Nucleus accumbens (tissue), 56 donors: ENCODE measurements around the gene AGPAT1.
"Not testable (repeated sequence)": the region's sequence is repeated elsewhere in the genome, so short reads cannot be mapped to it uniquely, and the experiment has no call there.

ENCODE experiments used
- DNase-seq, 56 donors: peaks; one replicate each; lab custom pipeline; 2025; lab: John Stamatoyannopoulos, UW

AGPAT1 gene

DNA sequence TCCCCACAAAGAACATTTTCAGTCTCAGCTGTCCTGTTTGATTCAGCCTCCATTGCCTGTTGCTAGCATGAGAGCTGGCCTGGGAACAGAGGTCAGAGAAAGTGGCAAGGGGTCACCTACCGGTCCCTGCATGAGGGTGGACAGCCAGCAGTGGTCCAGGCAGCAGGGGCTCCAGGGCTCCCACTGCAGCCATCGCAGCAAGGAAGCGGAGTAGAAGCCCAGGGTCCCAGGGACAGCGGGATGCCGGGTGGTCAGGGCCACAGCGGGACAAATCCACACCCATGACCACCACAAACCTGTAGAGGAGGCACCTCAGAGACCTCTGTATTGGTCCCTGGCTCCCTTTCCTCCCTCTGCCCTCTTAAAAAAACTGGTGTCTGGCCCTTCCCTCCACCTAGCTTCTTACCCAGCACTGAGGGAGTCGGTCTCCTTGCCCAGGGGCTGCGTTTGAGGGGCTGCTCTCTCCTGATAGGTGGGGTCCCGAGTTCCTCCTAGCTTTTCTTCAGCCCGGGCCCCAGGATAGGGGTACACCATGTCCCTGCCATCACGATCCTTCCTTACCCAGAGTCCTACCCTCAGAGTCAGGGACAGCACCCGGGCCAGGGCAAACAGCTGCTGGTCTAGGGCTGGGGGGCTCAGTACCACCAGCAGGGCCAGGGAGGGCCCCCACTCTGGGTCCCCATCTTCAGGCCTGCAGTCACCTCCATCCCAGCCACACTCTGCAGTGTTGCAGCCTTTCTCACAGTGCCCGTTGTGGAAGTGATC is 25.0 kb upstream of the AGPAT1 start:
- no peak for DNase-seq

- DNase-seq = no peak
These were observed 23.0 kb upstream of the AGPAT1 start for GRCh38 chr6:32198866-32199265.

- DNase-seq = no peak
These were observed 22.4 kb upstream of the AGPAT1 start for GRCh38 chr6:32198345-32198696.

DNA sequence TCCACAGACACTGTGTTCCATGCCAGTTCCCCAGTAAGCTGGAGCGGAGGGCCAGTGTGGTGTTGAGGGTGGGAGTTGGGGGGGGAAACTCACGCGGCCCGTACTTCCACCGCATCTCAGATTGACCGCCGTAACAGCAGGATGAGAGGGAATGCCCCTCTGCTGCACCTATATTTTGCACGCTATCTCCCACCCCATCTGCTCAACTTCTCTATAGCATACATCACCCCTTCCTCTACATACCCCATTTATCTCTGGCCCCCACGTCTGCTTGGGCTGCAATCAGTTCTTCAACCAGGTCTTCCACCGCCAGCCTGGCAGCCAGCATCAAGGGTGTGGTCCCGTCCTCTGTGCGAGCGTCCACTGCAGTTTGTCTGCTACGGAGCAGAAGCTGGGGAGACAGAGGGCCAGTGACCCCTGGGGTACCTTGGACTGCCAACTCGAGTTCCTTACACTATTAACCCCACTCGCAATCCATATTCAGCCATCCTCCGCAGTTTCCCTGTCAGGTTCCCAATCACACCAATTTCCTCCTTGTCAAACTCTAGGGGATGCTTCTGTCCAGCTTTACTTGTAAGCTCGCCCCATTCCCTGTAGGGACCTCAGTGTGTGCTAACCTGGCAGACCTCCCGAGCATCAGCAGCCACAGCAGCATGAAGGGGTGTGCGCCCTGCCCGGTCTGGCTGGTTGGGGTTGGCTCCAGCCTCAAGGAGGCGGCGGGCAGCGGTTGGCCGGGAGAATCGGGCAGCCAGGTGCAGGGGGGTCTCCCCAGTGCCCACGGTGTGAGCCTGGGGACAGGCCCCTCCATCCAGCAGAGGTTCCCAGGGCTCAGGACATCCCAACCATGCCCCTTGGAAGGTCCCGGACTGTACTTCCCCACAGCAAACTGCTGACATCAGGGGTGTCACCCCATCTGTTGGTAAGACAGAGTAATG is 21.1 kb upstream of the AGPAT1 start:
- DNase-seq = peak in 28 of 56 donors; percentile 21 to 71 (median 50)

- peak in 55 of 56 donors; percentile 53 to 98 (median 90) for DNase-seq
These were observed 20.2 kb upstream of the AGPAT1 start for GRCh38 chr6:32195902-32196681.

DNA sequence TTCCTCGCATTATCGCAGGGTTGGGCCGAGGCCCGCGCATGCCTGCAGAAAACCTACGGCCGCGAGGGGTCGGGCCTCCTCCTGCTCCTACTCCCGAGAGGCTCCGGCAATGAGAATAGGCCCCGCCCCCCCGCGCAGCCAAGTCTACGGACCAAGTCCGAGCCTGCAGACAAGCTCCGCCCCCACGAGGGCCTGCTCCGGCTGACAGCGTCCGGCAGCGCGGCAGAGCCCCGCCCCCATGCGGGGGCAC is 19.7 kb upstream of the AGPAT1 start:
- DNase-seq = peak; percentile 91 to 100 (median 100)

DNA sequence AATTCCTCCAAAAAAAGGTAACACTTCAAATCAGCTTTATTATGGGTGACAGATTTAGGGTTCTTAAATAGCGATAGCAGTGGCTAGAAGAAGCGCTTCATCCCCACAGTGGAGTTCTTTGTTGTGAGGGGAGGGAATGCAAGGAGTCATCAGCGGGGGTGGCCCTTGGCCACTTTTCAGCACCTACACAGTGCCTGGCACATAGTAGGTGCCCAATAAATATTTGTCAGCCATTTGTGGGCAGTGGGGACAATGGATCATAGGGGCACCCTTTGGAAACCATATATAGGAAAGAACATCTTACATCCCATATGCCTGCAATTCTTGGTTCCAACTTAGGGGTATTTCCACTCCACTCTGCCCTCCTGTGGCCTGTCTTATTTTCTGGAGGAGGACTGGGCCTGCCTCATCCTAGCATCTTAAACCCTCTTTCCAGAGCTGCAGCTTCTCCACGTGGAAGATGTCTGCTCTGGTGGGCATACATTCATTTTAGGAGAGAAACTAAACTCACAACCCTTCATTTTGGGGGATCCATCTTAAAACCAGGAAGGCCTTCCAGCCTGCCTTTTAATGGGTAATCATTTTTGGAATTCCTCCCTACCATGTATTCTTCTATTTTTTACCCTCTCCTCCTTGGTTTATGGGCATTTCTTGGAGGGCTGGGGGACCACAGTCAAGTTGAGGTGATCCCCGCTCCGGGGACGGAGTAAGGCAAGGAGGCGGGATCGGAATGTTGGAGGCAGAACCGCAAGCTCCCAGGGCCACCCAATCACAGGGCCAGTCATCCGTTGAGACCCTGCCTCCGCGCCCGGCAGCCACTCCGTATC is 19.2 kb upstream of the AGPAT1 start:
- DNase-seq = peak in 26 of 56 donors; percentile 14 to 71 (median 44)

DNA sequence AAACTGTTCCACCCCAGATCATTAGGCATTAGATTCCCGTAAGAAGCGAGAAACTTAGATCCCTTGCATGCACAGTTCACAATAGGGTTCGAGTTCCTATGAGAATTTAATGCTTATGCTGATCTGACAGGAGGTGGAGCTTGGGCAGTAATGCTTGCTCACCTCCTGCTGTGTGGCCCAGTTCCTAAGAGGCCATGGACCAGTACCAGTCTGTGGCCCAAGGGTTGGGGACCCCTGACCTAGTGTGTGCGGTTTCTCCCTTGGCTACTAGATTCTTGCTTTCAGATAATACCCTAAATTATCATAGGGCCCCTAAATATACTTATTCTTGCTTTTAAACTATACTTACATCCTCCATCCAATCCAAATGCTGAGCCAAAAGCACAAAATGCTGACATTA is 18.5 kb upstream of the AGPAT1 start:
- no peak for DNase-seq

DNA sequence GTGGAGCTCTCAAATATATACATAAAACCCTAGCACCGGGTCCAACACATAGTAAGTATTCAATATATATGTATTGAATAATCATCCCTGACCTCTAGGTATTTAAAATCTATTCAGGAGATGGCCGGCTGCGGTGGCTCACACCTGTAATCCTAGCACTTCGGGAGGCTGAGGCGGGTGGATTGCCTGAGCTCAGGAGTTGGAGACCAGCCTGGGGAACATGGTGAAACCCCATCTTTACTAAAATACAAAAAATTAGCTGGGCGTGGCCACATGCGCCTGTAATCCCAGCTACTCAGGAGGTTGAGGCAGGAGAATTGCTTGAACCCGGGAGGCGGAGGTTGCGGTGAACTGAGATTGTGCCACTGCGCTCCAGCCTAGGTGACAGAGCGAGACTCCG is 17.2 kb upstream of the AGPAT1 start:
- not testable (repeated sequence) for DNase-seq

DNA sequence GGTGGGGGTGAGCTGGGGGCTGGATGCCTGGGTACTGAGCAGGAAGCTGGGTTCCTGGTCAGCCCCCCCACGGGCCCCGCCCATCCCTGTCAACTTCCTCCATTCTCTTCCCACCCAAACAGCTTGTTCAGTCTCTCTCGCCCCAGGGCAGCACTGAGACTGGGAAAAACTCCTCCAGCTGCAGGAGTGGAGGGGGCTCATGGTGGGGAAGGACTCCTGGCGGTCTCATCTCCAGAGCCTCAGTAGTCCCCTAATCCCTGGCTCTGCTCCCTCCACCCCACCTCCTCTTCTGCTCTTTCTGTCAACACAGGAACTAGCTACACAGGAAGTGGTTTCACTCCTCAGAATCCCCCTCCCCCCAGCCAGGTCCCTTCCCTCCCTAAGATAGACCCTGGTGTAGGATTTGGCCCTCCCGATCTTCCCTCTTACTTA is 16.7 kb upstream of the AGPAT1 start, which contains the start of gene GPSM3:
TSS of gene GPSM3 (minus strand) at position 36 of the 432 bp plus-strand sequence. CDS start 130 bp downstream, outside the sequence.
- DNase-seq = peak in 2 of 56 donors; percentile 10 to 43

DNA sequence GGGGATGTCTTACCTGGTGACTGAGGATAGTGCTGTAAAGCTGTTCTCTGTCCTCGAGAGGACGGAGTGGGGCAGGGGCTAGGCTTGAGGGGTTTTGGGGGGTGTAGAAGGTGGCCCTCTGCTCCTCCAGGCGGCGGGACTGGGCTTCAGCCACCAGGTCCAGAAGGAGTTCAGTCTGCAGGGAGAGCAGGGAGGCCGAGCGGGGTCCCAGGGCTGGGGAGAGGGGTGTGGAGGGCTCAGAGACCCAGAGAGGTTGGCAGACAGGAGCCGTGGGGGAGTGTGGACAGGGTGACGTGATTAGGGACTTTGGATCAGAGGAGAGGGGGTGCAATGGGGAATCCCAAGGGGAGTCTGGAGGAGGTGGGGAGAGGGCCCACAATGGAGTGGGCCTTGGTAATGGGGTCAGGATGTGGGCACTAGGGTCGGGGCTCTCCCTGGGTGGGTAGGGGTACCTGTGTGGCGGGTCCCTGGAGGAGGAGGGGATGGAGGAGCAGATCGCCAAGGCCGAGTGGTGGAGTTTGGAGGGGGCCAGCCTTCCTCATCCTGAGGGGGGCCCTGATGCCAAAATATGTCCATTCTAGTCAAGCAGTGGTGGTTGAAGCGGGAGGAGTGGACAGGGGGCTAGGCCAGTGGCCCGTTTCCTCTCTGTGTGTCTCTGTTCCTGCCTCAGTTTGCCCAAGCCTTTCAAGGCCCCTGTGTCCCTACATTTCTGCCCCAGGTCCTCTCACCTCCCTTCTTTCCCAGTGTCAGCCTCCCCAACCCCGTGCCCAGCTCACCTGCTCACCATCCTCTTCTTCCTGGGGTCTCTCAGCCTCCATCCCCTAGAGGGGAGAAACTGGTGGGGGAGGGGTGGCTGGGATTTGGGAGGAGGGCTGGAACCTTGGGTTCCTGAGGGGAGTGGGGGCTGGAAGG is 16.1 kb upstream of the AGPAT1 start:
- no peak for DNase-seq

- DNase-seq = no peak
These were observed 15.2 kb upstream of the AGPAT1 start for GRCh38 chr6:32190911-32191677.

GRCh38 chr6:32190054-32190851 is 14.4 kb upstream of the AGPAT1 start, which contains the start of gene PBX2:
Gene PBX2, minus strand, starts transcription at chr6:32190202. Its CDS starts 287 bp downstream, at chr6:32189915.
- DNase-seq = peak in 55 of 56 donors; percentile 30 to 95 (median 86)

GRCh38 chr6:32189742-32190053 is 13.8 kb upstream of the AGPAT1 start:
- peak in 5 of 56 donors; percentile 39 to 76 (median 57) for DNase-seq

DNA sequence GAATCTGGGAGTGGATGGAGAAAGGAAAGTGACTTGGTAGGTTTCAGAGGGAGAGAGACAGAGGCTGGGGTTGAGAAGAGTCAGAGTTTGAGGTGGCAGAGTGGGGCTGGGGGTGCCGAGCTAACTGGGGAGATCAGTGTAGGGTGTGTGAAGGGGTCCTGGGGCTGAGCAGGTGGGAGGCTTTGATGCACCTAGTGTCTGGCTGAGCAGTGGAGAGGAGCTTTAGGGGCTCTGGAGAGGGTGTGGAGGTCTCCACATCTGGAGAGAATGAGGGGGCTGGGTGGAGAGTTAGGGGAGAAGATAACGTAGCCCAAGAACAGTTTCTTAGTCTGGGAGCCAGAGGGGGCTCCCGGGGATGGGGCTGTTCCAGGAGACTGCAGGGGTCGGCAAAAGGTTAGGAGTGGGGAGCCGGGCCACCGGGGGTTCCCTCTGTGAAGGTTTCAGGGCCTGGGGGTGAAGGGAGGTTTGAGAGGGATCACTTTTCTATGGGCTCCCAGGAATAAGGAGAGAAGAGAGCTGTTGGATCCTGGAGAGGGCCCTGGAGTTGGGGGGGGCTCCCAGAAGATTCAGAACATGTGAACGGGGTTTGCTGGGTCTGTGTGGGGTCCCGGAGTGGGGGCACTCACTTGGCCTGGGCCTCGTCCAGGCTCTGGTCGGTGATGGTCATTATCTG is 13.3 kb upstream of the AGPAT1 start:
- peak in 3 of 56 donors; percentile 43 to 55 (median 49) for DNase-seq

GRCh38 chr6:32188381-32189068 is 12.6 kb upstream of the AGPAT1 start:
- DNase-seq = no peak
